Muscle layer of duodenum (tissue), 2 donors: ENCODE measurements around the gene KNSTRN.

Experiments used
- H3K27ac ChIP-seq: one replicate; pipeline ENCODE4 v1.7.0; 2013; ENCODE audit warnings: mild to moderate bottlenecking, low read length
- H3K27me3 ChIP-seq: one replicate; pipeline ENCODE4 v1.7.0; 2013; ENCODE audit warnings: low read depth, mild to moderate bottlenecking, control low read depth, low read length
- H3K36me3 ChIP-seq, 2 donors: one replicate each; pipeline ENCODE4 v1.7.0; 2013; ENCODE audit warnings: low read length in 2 of 2, control low read depth in 1 of 2, mild to moderate bottlenecking in 1 of 2; ENCODE audit not compliant: insufficient read depth in 2 of 2, control insufficient read depth in 1 of 2
- H3K4me1 ChIP-seq, 2 donors: one replicate each; pipeline ENCODE4 v1.7.0; 2013; ENCODE audit warnings: low read length in 2 of 2, mild to moderate bottlenecking in 2 of 2, control low read depth in 1 of 2, moderate library complexity in 1 of 2; ENCODE audit not compliant: insufficient read depth in 2 of 2, control insufficient read depth in 1 of 2
- H3K4me3 ChIP-seq, 2 donors: one replicate each; pipeline ENCODE4 v1.7.0; 2013; ENCODE audit warnings: low read length in 2 of 2, low read depth in 1 of 2, mild to moderate bottlenecking in 1 of 2
- H3K9me3 ChIP-seq, 2 donors: one replicate each; pipeline ENCODE4 v1.7.0; 2013; ENCODE audit warnings: low read length in 2 of 2, control low read depth in 1 of 2, mild to moderate bottlenecking in 1 of 2; ENCODE audit not compliant: control insufficient read depth in 1 of 2
- donor health status: healthy.

Gene KNSTRN

GRCh38 chr15:40388941-40389823, 6.7 kb downstream of the KNSTRN start:
- H3K27ac ChIP-seq: no peak overlapping the region
- H3K36me3 ChIP-seq: peaks cover 18 to 47% of the 10 kb centered on the region in 2 donors
- H3K4me1 ChIP-seq: no peaks in the 10 kb centered on the region

GRCh38 chr15:40389824-40390595, 7.5 kb downstream of the KNSTRN start:
- Histone ChIP-seq H3K4me3 (no peak overlapping the region), H3K36me3 (peaks cover 18 to 47% of the 10 kb centered on the region in 2 donors), H3K9me3 (no peaks in the 10 kb centered on the region), H3K4me1 (no peaks in the 10 kb centered on the region), H3K27me3 (no peaks in the 10 kb centered on the region), H3K27ac (no peak overlapping the region)

More at GRCh38 chr15:40388941-40389823, 6.7 kb downstream of the KNSTRN start:
- Histone ChIP-seq H3K27me3 (no peaks in the 10 kb centered on the region), H3K9me3 (no peaks in the 10 kb centered on the region), H3K4me3 (no peak overlapping the region)

GRCh38 chr15:40392986-40393948, 10.7 kb downstream of the KNSTRN start:
- H3K27ac ChIP-seq: no peak overlapping the region
- H3K4me3 ChIP-seq: no peak overlapping the region
- no peaks in the 10 kb centered on the region for H3K27me3 ChIP-seq
- peaks cover 7 to 34% of the 10 kb centered on the region in 2 donors for H3K36me3 ChIP-seq
- no peaks in the 10 kb centered on the region for H3K9me3 ChIP-seq
- H3K4me1 ChIP-seq: no peaks in the 10 kb centered on the region

GRCh38 chr15:40397688-40398412, 15.3 kb downstream of the KNSTRN start:
- Histone ChIP-seq H3K9me3 (no peaks in the 10 kb centered on the region), H3K36me3 (peaks cover 7 to 10% of the 10 kb centered on the region in 2 donors), H3K4me3 (no peak overlapping the region), H3K27ac (no peak overlapping the region), H3K27me3 (no peaks in the 10 kb centered on the region), H3K4me1 (no peaks in the 10 kb centered on the region)

- Histone ChIP-seq H3K27me3 (no peaks in the 10 kb centered on the region), H3K9me3 (no peaks in the 10 kb centered on the region), H3K4me3 (no peak overlapping the region), H3K27ac (no peak overlapping the region), H3K4me1 (no peaks in the 10 kb centered on the region), H3K36me3 (peaks cover 4 to 5% of the 10 kb centered on the region in 2 donors)
Observed at GRCh38 chr15:40398413-40398873, 15.9 kb downstream of the KNSTRN start.

- Histone ChIP-seq H3K27me3 (no peaks in the 10 kb centered on the region), H3K4me1 (no peaks in the 10 kb centered on the region), H3K27ac (no peak overlapping the region), H3K4me3 (no peak overlapping the region), H3K9me3 (no peaks in the 10 kb centered on the region), H3K36me3 (no peaks in the 10 kb centered on the region)
Observed at GRCh38 chr15:40399370-40399769, 16.8 kb downstream of the KNSTRN start.

GRCh38 chr15:40405501-40406381, 23.2 kb downstream of the KNSTRN start, which contains the start of gene IVD:
Gene IVD, plus strand, starts transcription at chr15:40405795. Its CDS starts 33 bp downstream, at chr15:40405828.
- H3K27me3 ChIP-seq: no peaks in the 10 kb centered on the region
- peak within 1 kb of the TSS; percentile 85 to 93 for H3K4me3 ChIP-seq
- peaks cover 0 to 22% of the 10 kb centered on the region in 2 donors for H3K4me1 ChIP-seq
- peaks cover 8 to 19% of the 10 kb centered on the region in 2 donors for H3K36me3 ChIP-seq
- peak within 1 kb of the TSS; percentile 16 for H3K27ac ChIP-seq
- H3K9me3 ChIP-seq: no peaks in the 10 kb centered on the region

GRCh38 chr15:40407330-40407990, 24.9 kb downstream of the KNSTRN start:
- no peaks in the 10 kb centered on the region for H3K9me3 ChIP-seq
- H3K27me3 ChIP-seq: no peaks in the 10 kb centered on the region
- no peak overlapping the region for H3K27ac ChIP-seq
- peaks cover 23 to 36% of the 10 kb centered on the region in 2 donors for H3K36me3 ChIP-seq
- peaks cover 0 to 22% of the 10 kb centered on the region in 2 donors for H3K4me1 ChIP-seq
- H3K4me3 ChIP-seq: no peak overlapping the region

GRCh38 chr15:40409366-40409765, 26.8 kb downstream of the KNSTRN start:
- Histone ChIP-seq H3K36me3 (peaks cover 35 to 54% of the 10 kb centered on the region in 2 donors), H3K27ac (no peak overlapping the region), H3K9me3 (no peaks in the 10 kb centered on the region), H3K27me3 (no peaks in the 10 kb centered on the region), H3K4me3 (no peak overlapping the region), H3K4me1 (peaks cover 0 to 22% of the 10 kb centered on the region in 2 donors)
